Posterior vena cava (tissue), 2 donors: ENCODE data around the gene CAMTA2. TPM values are rescaled to one million over a fixed set of nuclear protein-coding genes. Genes with fewer than 3 reads are reported as not detected.
A peak's percentile ranks its signal among the peaks of the same experiment; 100 is the strongest.
"Not testable (repeated sequence)": the region's sequence is repeated elsewhere in the genome, so short reads cannot be mapped to it uniquely, and the experiment has no call there.

Experiments used
- DNase-seq: peaks from one replicate; pipeline ENCODE4 v3.0.0-alpha.2; 2020; ENCODE audit warnings: low spot score
- intact Hi-C, 2 donors: fragments of 100-400 bp; cut with DNase I; formaldehyde crosslinking; loops; one replicate each; pipeline versions ENCODE4 v1.14.1 to v1.14.2; 2022 to 2023
- long read RNA-seq, 2 donors: library from polyadenylated mRNA; unstranded; transcript quantifications; one replicate each; pipeline ENCODE4 v2.0.0, GENCODE V29; 2020 to 2021
- total RNA-seq, 2 donors: library from RNA; stranded (reverse); fragmentation: NEBNext Ultra II Directional; extraction: Animal tissue kit (Norgen Biotek cat#: 25700); gene quantifications; one replicate each; pipeline ENCODE4 v1.2.1, GENCODE V29; 2021
- donor health status: DM: yes; HTN: yes; CAD: no.
- donor health status: DM: yes; HTN: yes; CAD: no.

Gene CAMTA2
- total RNA-seq, result 10 to 100 TPM; 52.0 to 72.2 TPM
- long read RNA-seq, donor 1, partial matches to known transcripts, result 10 of 13 reads
- long read RNA-seq, donor 1, other reads (novel, unspliced or antisense), result 3 of 13 reads
- long read RNA-seq, donor 2, partial matches to known transcripts, result 7 of 13 reads
- long read RNA-seq, donor 2, other reads (novel, unspliced or antisense), result 4 of 13 reads

GRCh38 chr17:4986951-4987766 is at the start of gene CAMTA2:
Gene CAMTA2, minus strand, starts transcription at chr17:4987675. Its CDS starts 1,453 bp downstream, at chr17:4986222.
- DNase-seq, result peak; percentile 97
- intact Hi-C loops, result no loop called here

GRCh38 chr17:5035315-5035714 is 47.8 kb upstream of the CAMTA2 start, which contains the start of gene SLC52A1:
Gene SLC52A1, minus strand, starts transcription at chr17:5035426. Its CDS starts 820 bp downstream, at chr17:5034606.
- intact Hi-C loops, result no loop called here
- DNase-seq, result no peak

- intact Hi-C loops, result no loop called here
- DNase-seq, result no peak
Measured at GRCh38 chr17:5034651-5035050, 47.2 kb upstream of the CAMTA2 start.

- no peak for DNase-seq
- intact Hi-C loops, result no loop called here
Measured at GRCh38 chr17:5034063-5034462, 46.6 kb upstream of the CAMTA2 start.

GRCh38 chr17:5033352-5034015 is 46.0 kb upstream of the CAMTA2 start:
- DNase-seq, result no peak
- intact Hi-C loops, result no loop called here

- no peak for DNase-seq
- intact Hi-C loops, result no loop called here
Measured at GRCh38 chr17:5032865-5033264, 45.4 kb upstream of the CAMTA2 start.

GRCh38 chr17:5031365-5032082 is 44.0 kb upstream of the CAMTA2 start:
- DNase-seq, result peak; percentile 93
- intact Hi-C loops, result no loop called here

- DNase-seq, intact Hi-C loops: not testable (repeated sequence)
Measured at GRCh38 chr17:5030168-5030567, 42.7 kb upstream of the CAMTA2 start.

- DNase-seq, result no peak
- intact Hi-C loops, result no loop called here
Measured at GRCh38 chr17:5027916-5028315, 40.4 kb upstream of the CAMTA2 start.

- DNase-seq, result no peak
- intact Hi-C loops, result no loop called here
Measured at GRCh38 chr17:5027299-5027698, 39.8 kb upstream of the CAMTA2 start.

GRCh38 chr17:5024604-5025003 is 37.1 kb upstream of the CAMTA2 start:
- intact Hi-C loops, result no loop called here
- no peak for DNase-seq

- no peak for DNase-seq
- intact Hi-C loops, result no loop called here
Measured at GRCh38 chr17:5023588-5024147, 36.2 kb upstream of the CAMTA2 start.

- no peak for DNase-seq
- intact Hi-C loops, result no loop called here
Measured at GRCh38 chr17:5022171-5022711, 34.8 kb upstream of the CAMTA2 start.

GRCh38 chr17:5020502-5021023 is 33.1 kb upstream of the CAMTA2 start:
- intact Hi-C loops, result no loop called here
- DNase-seq, result no peak

GRCh38 chr17:5019475-5019956 is 32.0 kb upstream of the CAMTA2 start:
- no peak for DNase-seq
- intact Hi-C loops, result no loop called here

GRCh38 chr17:5014357-5014756 is 26.9 kb upstream of the CAMTA2 start:
- intact Hi-C loops, result no loop called here
- no peak for DNase-seq

GRCh38 chr17:5011928-5012327 is 24.5 kb upstream of the CAMTA2 start:
- intact Hi-C loops, result no loop called here
- DNase-seq, result no peak

- intact Hi-C loops, result no loop called here
- peak; percentile 67 for DNase-seq
Measured at GRCh38 chr17:5003214-5003867, 15.9 kb upstream of the CAMTA2 start.
